HG03575 (cell line): ENCODE data around the gene SORBS1.

Source experiments
- ATAC-seq: cut with Tn5 transposase; IDR thresholded peaks from one replicate; pipeline ENCODE4 v1.9.1; 2021; ENCODE audit not compliant: unreplicated experiment, insufficient number of reproducible peaks, low FRiP score; ENCODE audit errors: extremely low read depth

SORBS1 gene

GRCh38 chr10:95501203-95502094, 59.7 kb downstream of the SORBS1 start:
- no peak for ATAC-seq

GRCh38 chr10:95500649-95501048, 60.5 kb downstream of the SORBS1 start:
- ATAC-seq: no peak

- no peak for ATAC-seq
Measured at GRCh38 chr10:95500097-95500496, 61.1 kb downstream of the SORBS1 start.

GRCh38 chr10:95499482-95499989, 61.6 kb downstream of the SORBS1 start:
- no peak for ATAC-seq

- ATAC-seq: no peak
Measured at GRCh38 chr10:95496951-95497350, 64.2 kb downstream of the SORBS1 start.

GRCh38 chr10:95496246-95496911, 64.8 kb downstream of the SORBS1 start:
- no peak for ATAC-seq

- ATAC-seq: no peak
Measured at GRCh38 chr10:95493862-95494261, 67.3 kb downstream of the SORBS1 start.

- ATAC-seq: no peak
Measured at GRCh38 chr10:95487994-95488393, 73.2 kb downstream of the SORBS1 start.

- no peak for ATAC-seq
Measured at GRCh38 chr10:95485056-95485844, 75.9 kb downstream of the SORBS1 start.

- ATAC-seq: no peak
Measured at GRCh38 chr10:95482501-95483233, 78.5 kb downstream of the SORBS1 start.

- no peak for ATAC-seq
Measured at GRCh38 chr10:95480901-95481491, 80.2 kb downstream of the SORBS1 start.

- no peak for ATAC-seq
Measured at GRCh38 chr10:95480102-95480900, 80.9 kb downstream of the SORBS1 start.

- ATAC-seq: no peak
Measured at GRCh38 chr10:95478935-95479334, 82.2 kb downstream of the SORBS1 start.

GRCh38 chr10:95478185-95478584, 83.0 kb downstream of the SORBS1 start:
- ATAC-seq: no peak

- ATAC-seq: no peak
Measured at GRCh38 chr10:95477175-95477520, 84.0 kb downstream of the SORBS1 start.

- no peak for ATAC-seq
Measured at GRCh38 chr10:95476469-95477174, 84.5 kb downstream of the SORBS1 start.

- ATAC-seq: no peak
Measured at GRCh38 chr10:95475827-95476468, 85.2 kb downstream of the SORBS1 start.
